ENCODE data around the gene CATSPER3. TPM values are rescaled to one million over a fixed set of nuclear protein-coding genes. Genes with fewer than 3 reads are reported as not detected.

The CATSPER3 gene
- total RNA-seq, 2 donors from 2014 or later: 3.2 TPM; not detected in 1

DNA sequence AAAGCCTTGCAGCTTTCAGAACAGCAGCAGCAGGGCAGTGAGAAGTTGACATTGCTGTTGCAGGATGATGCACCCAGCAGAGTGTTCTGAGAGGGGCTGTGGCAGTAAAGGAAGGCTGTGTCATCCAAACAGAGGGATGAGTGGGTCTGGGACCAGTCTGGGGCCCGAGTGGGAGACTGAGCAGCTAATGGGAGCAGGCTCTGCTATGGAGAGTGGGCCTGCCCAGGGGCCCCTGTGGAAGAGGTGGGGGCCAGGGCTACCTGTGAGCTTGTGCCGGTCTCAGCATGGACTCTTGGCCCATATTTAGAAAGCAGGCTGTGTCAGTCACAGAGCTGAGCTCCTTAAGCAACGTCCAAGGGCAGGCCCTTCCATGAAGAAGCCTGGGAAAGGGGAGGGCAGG, 92.3 kb downstream of the CATSPER3 start:
- Histone ChIP-seq H3K9me3 (no peaks in the 10 kb centered on the region), H3K4me1 (replicated peaks) (no peaks in the 10 kb centered on the region), H3K4me3 (no peak overlapping the region), H3K27ac (no peak overlapping the region), H3K27me3 (replicated peaks; ENCODE audit: insufficient read depth) (peaks cover 20% of the 10 kb centered on the region), H3K36me3 (no peaks in the 10 kb centered on the region)
- 90% methylated on average over 3 of the region's 3 CpGs for WGBS
- TF ChIP-seq POLR2AphosphoS5 (IDR thresholded peaks at IDR 0.05): no peak
- TF ChIP-seq POLR2A (IDR thresholded peaks at IDR 0.05): no peak
- TF ChIP-seq, protein P1, sequence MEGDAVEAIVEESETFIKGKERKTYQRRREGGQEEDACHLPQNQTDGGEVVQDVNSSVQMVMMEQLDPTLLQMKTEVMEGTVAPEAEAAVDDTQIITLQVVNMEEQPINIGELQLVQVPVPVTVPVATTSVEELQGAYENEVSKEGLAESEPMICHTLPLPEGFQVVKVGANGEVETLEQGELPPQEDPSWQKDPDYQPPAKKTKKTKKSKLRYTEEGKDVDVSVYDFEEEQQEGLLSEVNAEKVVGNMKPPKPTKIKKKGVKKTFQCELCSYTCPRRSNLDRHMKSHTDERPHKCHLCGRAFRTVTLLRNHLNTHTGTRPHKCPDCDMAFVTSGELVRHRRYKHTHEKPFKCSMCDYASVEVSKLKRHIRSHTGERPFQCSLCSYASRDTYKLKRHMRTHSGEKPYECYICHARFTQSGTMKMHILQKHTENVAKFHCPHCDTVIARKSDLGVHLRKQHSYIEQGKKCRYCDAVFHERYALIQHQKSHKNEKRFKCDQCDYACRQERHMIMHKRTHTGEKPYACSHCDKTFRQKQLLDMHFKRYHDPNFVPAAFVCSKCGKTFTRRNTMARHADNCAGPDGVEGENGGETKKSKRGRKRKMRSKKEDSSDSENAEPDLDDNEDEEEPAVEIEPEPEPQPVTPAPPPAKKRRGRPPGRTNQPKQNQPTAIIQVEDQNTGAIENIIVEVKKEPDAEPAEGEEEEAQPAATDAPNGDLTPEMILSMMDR (IDR thresholded peaks at IDR 0.05): no peak
- intact Hi-C loops (cut with DNase I): no loop called here
- no peak for DNase-seq (ENCODE audit: low spot score)

DNA sequence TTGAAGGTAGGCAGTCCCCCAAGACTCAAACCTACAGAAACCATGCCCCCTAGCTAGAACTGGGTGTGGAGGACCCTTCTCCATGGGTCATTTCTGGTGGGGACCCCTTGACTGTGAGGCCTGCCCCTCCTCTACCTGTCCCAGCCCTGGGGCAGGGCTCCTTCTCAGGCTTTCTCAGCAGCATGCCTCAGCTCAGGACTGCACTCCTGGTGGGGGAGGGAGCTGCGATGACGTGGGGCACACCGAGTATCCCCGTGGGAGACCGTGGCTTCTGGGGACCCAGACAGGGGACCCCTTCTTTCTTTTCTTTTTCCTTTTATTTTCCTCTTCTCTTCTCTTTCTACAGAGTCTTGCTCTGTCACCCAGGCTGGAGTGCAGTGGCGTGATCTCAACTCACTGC, 93.3 kb downstream of the CATSPER3 start:
- WGBS: 89% methylated on average over 6 of the region's 6 CpGs
- H3K4me1 ChIP-seq (replicated peaks): peaks cover 3% of the 10 kb centered on the region
- TF ChIP-seq, protein P1 (IDR thresholded peaks at IDR 0.05): no peak
- no peak for TF ChIP-seq POLR2AphosphoS5 (IDR thresholded peaks at IDR 0.05)
- no peak for TF ChIP-seq POLR2A (IDR thresholded peaks at IDR 0.05)

More for the DNA sequence above, 93.3 kb downstream of the CATSPER3 start:
- no peaks in the 10 kb centered on the region for H3K9me3 ChIP-seq
- H3K27me3 ChIP-seq (replicated peaks; ENCODE audit: insufficient read depth): peaks cover 20% of the 10 kb centered on the region
- intact Hi-C loops (cut with DNase I): no loop called here
- DNase-seq (ENCODE audit: low spot score): no peak
- H3K27ac ChIP-seq: no peak overlapping the region
- no peaks in the 10 kb centered on the region for H3K36me3 ChIP-seq
- H3K4me3 ChIP-seq: no peak overlapping the region

MicroRNA genes within 50 kb of the gene (microRNA counts, 767-probe panel; counts per million panel counts)
- 0 to 431 counts per million in 2 donors for microRNA hsa-miR-4461

Small RNA genes lying within 50 kb of the gene (microRNA-seq; reads per million reads assigned to microRNA genes)
- gene MIR4461: not detected

Small RNA genes lying within 50 kb of the gene (small RNA-seq; reads per million reads assigned to genes)
- gene MIR4461 (0 reads per million in 2 donors), gene MTND3P25 (0 reads per million in 2 donors), gene MTND4LP30 (0 reads per million in 2 donors)

Other genes starting within 250 kb of the CATSPER3 start
- gene CAMLG, start 229.4 kb upstream of the CATSPER3 start, total RNA-seq: 10 to 100 TPM; 26.4 to 31.3 TPM
- gene DDX46, start 209.1 kb upstream of the CATSPER3 start, total RNA-seq: 10 to 100 TPM; 25.9 to 28.2 TPM
- 10 to 100 TPM; 30.4 to 39.5 TPM for gene C5orf24, start 121.9 kb upstream of the CATSPER3 start, total RNA-seq
- gene TXNDC15, start 93.5 kb upstream of the CATSPER3 start, total RNA-seq: 100 to 1,000 TPM in 1 of 2 donors, 10 to 100 TPM in 1; 76.1 to 132 TPM
- 1 to 10 TPM; 7.4 to 9.4 TPM for gene PCBD2, start 62.8 kb upstream of the CATSPER3 start, total RNA-seq
- 10 to 100 TPM in 1 of 2 donors, 1 to 10 TPM in 1; 6.8 to 50.6 TPM for gene PITX1, start 66.3 kb downstream of the CATSPER3 start, total RNA-seq